Ureter (tissue), 1 donor: ENCODE measurements around the gene LLGL1. TPM values are rescaled to one million over a fixed set of nuclear protein-coding genes. Genes with fewer than 3 reads are reported as not detected.

Experiments
- DNase-seq: peaks from one replicate; pipeline ENCODE4 v3.0.0-alpha.2; 2020; ENCODE audit warnings: low spot score
- total RNA-seq: library from RNA; stranded (reverse); gene quantifications from one replicate; pipeline ENCODE4 v1.2.4, GENCODE V29; 2023
- donor health status: DM: yes; HTN: yes; CAD: no.

LLGL1 gene
- total RNA-seq, 1 donor from 2014 or later, result 18.5 TPM

DNA sequence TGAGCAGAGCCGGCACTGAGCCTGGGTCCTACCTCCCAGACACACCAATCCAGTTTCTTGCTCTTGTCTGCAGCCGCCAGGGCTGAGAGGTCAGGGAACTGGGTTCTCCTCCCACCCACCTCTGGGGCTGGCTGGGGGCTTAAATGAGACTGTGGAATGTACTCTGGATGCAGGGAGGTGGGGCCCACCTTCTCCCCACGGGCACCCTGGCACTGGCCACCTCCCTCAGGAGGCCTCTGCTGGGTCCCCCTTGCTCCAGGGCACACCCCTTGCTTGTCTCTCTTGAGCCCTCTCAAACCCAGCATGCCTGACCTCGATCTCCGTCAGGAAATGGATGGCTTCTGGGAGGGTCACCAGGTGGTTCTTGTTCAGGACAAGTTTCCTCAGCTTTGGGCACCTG, 26.7 kb downstream of the LLGL1 start:
- DNase-seq, result no peak

- DNase-seq, result no peak
Observed at GRCh38 chr17:18253187-18253884, 27.9 kb downstream of the LLGL1 start.

DNA sequence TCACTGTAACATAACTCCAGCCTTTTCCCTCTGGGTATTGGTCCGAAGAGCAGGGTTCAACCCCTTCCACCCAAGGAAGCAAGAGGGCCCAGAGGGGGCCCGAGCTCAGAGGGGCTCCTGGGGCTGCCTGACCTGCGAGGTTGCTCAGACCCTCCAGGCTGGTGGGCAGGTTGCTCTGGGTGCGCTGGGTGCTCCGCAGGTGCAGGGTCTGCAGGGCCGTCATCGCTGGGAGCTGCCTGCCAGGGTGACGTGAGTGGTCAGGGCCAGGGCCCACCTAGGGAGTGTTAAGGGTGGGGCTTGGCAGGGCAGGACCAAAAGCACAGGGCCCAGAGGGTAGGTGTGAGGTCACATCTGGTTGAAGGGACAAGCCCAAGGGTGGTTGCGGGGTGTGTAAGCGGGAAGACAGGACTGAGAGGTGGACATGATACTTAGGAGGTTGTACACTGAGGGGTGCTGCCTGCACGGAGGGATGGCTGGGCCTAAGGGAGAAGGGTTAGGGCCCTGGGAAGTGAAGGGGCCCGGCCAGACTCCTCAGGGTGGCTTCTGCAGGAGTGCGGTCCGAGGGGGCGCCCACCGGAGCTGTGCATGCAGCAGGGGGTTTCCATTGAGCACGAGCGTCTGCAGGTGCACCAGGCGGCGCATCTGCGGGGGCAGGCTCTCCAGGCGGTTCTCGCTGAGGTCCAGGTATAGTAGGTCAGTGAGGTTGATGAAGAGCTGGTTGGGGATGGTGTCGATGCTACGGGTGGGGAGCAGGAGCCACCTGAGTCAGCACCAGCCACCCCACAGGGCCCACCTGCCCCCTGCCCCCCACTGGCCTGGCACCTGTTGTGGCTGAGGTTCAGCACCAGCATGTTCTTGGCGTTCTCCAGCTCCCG, 28.7 kb downstream of the LLGL1 start:
- no peak for DNase-seq

GRCh38 chr17:18254888-18255649, 29.6 kb downstream of the LLGL1 start:
- no peak for DNase-seq

DNA sequence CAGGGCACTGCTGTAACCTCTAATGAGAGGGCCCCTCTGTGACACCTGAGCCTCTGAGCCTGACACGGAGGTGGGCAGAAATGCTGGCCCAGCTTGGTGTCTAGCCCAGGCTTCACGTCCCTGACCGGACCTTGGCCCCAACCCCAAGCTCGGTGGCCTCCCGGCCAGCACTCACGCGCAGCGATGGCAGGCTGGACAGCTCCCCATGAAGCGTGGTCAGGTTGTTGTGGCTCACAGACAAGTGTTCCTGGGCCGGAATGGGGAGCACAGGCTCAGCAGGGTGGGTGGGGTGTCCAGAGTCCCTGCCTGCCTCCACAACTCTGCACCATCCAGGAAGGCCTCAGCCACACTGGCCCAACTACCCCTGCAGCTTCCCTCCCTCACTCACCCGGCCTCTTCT, 30.9 kb downstream of the LLGL1 start:
- no peak for DNase-seq

DNA sequence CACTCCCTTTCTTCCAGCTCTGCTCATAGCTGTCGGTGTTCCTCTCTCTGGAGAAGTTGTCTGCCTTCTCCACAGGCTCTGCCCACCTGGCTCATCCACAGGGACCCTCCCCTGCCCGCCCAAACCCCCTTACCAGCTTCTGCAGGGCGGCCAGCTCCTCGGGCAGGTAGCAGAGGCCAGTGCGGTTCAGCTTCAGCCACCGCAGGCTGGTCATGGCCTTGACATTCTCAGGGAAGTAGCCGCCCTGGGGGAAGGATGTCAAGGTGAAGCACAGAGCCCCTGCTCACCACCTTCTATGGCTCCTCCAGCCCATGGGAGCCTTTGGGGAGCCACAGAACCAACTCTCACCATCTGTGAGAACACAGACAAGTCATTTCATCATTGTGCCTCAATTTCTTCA, 31.3 kb downstream of the LLGL1 start:
- DNase-seq, result no peak

DNA sequence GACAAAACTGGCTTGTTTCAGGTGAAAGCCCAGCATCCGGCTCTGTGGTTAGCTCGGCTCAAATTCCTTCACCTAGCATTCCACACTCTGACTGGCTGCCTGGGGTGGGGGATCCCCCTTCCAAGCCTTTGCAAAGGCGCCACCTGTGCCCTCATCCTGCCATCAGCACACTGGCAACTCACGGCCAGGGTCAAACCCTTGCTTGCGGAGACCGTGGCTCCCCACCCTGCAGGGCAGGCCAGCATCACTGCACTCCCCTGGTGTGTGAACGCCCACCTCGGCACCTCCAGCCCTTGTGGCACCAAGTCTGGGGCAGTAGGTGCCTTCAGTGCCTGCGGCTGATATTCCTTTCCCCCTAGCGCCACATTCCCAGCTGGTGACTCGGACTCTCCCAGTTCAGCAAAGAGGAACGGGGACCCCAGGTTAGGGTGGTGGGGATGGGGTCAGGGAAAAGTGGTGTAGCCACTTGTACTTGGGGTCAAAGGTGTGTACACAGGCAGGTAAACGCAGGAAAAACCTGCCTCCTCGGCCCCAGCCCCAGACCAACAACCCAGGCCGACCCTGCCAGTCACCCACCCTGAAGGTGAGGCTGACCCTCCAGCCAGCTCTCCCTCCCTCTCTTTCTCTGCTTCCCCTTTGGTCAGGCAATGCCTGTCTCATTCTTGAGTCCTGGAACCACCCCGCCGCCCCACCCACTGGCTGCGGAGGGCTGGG, 32.0 kb downstream of the LLGL1 start:
- DNase-seq, result peak; percentile 80

- peak; percentile 73 for DNase-seq
Observed at GRCh38 chr17:18257982-18258355, 32.5 kb downstream of the LLGL1 start.

DNA sequence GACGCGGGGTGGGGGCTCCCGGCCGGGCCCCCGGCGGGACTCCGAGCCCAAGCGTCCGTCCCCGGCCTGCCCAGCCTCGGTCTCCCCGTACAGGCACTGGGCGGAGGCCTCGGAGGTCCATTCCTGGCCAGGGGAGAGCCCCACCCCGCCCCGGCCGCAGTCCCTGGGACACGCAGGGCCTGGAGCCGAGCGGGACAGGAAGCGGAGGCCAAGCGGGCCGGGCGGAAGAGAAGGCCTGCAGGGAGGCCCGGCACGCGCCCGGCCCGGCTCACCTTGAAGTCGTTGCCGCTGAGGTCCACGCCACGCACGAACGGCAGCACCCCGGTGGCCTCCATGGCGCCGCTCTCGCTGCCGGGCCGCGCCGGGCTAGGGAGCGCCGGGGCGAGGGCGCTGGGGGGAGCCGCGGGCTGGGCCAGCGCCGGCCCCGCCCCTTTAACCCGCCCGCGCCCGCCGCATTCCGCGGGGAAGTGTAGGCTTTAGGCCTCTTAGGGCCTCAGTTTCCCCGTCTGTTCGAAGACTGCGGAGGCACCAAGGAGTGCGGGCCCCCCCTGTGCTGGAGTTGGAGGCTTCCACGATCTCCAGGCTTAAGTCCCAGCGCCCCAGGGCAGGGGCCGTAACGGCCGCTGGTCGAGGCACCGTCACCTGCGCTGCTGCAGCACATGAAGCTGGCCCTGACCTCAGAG, 33.1 kb downstream of the LLGL1 start, which contains the start of gene FLII:
FLII (minus strand) TSS at position 383 of the 683 bp plus-strand sequence; CDS start at position 335, 48 bp downstream.
- DNase-seq, result no peak

DNA sequence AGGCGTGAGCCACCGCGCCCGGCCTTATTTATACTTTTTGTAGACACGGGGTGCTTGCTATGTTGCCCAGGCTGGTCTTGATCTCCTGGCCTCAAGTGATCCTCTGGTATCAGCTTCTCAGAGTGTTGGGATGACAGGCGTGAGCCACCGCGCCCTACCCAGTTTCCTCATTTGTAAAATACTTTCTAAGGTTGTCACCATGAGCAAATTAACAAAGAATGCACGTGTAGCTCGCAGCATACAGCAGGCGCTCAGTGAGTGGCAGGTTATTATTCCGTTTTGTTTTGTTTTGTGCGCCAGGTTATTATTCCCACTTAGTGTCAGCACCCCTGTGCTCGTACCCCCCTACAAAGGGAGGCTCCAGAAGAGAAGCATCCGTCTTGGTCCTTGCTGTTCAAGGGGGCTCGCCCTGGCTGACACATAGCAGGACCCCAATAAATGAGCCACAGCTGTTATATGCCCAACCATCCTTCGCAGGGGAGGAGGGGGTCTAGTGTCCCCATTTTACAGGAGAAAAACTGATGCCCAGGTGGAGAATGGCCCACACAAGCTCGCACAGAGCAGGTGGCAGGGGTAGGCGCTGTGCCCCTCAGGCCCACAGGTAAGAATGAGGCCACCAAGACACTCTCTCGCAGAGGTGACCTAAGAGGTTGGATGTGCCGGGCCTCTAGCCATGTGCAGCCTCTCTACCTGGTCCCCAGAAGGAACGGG, 34.3 kb downstream of the LLGL1 start:
- no peak for DNase-seq

GRCh38 chr17:18260332-18261145, 35.1 kb downstream of the LLGL1 start, which contains the start of gene MIEF2:
Gene MIEF2 (plus strand): TSS chr17:18260662. CDS start chr17:18262721, 2,059 bp downstream.
- peak; percentile 97 for DNase-seq

GRCh38 chr17:18261146-18261515, 35.7 kb downstream of the LLGL1 start:
- DNase-seq, result peak; percentile 73

GRCh38 chr17:18261659-18262058, 36.2 kb downstream of the LLGL1 start:
- DNase-seq, result no peak

DNA sequence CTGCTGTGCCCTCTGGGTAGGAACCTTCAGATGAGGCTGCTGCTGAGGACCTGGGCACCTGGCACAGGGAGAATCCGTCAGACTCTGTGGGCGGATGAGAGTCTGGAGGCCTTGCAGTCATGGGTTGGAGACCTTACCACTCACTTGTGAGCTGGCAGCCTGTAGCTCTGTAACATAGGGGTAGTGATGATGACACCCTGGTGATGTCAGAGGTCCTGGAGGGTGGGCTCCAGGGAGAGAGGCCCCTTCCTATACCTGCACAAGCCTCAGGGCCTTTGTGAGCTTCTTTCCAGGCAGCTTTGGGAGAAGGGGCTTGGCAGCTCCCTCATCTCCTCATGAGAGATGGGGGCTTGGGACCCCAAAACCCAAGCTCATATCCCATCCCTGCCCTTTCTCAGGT, 36.7 kb downstream of the LLGL1 start:
- no peak for DNase-seq

DNA sequence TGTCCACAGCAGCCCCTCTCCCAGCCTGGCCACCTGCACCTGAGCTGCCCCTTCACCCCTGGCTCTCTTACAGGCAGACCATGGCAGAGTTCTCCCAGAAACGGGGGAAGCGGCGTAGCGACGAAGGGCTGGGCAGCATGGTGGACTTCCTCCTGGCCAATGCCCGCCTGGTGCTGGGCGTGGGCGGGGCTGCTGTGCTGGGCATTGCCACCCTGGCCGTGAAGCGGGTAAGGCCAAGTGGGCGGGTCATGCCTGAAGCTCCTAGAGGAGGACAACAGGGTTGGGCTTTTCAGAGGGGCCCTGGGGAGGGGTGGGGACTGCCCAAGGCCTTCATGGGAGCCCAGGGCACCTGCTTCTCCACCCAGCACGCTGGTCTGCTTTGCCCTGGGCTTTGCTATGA, 37.2 kb downstream of the LLGL1 start:
- peak; percentile 43 for DNase-seq

DNA sequence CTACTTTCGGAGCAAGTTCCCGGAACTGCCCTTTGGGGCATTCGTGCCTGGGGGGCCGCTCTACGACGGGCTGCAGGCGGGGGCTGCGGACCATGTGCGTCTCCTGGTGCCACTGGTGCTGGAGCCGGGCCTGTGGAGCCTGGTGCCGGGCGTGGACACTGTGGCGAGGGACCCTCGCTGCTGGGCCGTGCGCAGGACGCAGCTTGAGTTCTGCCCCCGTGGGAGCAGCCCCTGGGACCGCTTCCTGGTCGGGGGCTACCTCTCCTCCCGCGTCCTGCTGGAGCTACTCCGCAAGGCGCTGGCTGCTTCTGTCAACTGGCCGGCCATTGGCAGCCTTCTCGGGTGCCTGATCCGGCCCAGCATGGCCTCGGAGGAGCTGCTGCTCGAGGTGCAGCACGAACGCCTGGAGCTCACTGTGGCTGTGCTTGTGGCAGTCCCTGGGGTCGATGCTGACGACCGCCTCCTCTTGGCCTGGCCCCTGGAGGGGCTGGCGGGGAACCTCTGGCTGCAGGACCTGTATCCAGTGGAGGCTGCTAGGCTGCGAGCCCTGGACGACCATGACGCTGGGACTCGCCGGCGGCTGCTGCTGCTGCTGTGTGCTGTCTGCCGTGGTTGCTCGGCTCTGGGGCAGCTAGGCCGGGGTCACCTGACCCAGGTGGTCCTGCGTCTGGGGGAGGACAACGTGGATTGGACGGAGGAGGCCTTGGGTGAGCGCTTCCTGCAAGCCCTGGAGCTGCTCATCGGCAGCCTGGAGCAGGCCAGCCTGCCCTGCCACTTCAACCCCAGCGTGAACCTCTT, 38.6 kb downstream of the LLGL1 start:
- DNase-seq, result no peak

GRCh38 chr17:18267366-18267765, 41.9 kb downstream of the LLGL1 start:
- no peak for DNase-seq

DNA sequence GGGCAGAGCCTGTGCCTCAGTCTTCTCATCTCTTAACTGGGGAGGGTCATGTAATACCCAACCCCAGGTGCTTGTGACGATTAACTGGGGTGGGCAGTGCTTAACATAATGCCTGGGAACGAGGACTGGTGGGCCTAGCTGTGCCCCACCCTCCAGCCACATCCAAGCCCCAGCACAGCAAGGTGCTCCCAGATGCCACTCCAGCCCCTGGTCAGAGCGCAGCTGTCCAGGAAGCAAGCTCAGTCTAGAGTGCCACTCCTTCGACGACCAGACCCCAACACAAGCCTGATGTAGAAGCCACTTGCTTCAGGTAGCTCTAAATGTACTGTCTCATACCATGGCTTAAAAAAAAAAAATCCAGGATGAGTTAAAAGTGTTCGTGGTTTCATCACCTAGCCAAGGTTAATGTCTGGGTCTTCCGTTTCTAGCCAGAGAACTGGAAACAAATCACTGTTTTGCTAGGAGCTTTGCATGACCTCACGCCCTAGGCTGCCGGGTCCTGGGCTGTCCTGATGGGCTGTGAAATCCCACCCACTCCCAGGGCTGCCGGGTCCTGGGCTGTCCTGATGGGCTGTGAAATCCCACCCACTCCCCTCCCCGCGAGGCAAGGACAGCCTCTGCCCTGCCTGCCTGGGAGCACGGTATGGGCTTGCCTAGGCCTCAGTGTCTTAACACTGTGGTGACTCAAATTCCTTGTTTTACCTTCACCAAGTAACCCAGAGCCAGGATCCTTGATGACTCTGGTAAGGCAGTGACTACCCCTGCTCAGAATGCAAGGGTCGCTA, 42.7 kb downstream of the LLGL1 start:
- DNase-seq, result no peak
